GM19025 (cell line): ENCODE results near the gene EXOC3.
A peak's percentile ranks its signal among the peaks of the same experiment; 100 is the strongest.
"Not testable (repeated sequence)": the region's sequence is repeated elsewhere in the genome, so short reads cannot be mapped to it uniquely, and the experiment has no call there.

ENCODE experiments used
- ATAC-seq: cut with Tn5 transposase; IDR thresholded peaks from one replicate; pipeline ENCODE4 v1.9.1; 2021; ENCODE audit warnings: mild to moderate bottlenecking, low read depth, moderate library complexity; ENCODE audit not compliant: unreplicated experiment

Gene EXOC3

DNA sequence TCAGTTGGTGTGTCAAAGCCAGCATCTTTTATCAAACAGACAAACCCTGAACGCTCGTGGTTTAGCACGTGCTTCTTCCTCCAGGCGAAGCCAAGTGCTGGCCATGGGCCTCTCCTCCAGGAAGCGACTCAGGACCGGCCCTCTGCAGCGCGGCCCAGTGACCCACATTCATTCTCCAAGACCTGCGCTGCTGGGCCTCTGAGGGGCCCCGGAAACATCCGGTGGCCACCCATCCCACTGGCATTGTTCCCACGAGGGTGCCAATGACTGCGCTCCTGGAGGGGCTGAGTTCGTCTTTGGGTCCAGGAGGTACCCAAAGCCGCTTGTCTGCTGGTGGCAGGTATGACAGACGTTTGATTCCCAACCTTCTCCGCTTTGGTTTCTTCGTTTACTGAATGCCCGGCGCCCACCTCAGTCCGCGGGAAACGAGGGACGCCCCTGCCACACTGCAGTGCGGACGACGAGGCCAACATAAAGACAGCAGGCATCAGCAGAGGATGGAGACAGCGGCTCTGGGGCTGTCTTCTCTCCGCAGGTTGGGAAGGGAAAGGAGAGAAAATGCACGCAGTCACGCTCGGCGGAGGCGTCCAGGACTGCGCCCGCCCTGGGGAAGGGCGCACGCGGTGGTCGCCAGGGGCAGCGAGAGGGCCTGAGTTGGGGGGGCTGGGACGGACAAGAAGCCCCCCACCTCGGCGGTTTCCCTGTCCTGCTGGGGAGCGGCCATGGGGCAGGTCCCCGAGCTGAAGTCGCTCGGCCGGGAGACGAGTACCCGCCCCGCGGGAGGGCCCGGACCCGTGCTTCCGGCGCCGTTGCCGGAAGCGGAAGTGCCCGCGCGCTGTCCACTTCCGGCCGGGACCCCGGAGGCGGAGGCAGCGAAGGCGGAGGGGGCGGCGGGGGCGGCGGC lies at the start of gene EXOC3:
EXOC3 (plus strand) TSS at position 842 of the 904 bp plus-strand sequence. CDS start 3,030 bp downstream, outside the sequence.
- ATAC-seq, result peak; percentile 85

DNA sequence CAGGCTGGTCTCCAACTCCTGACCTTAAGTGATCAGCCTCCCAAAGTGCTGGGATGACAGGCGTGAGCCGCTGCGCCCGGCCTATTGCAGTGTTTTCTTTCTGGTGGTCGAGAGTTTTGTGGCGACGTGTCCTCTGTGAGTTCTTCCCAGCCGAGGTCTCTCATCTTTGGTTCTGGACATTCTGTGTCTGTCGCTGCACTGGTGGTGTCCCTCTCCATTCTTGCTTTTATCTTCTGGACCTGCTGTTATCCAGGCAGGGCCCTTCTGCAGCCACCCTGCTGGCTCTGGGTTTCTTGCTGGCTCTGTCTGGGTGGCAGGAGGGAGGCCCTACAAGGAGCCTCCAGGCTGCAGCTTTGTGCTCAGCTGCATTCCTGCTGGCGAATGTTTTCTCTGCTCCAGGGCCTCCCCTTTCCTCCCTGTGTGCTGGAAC lies 49.1 kb upstream of the EXOC3 start:
- ATAC-seq, result no peak

DNA sequence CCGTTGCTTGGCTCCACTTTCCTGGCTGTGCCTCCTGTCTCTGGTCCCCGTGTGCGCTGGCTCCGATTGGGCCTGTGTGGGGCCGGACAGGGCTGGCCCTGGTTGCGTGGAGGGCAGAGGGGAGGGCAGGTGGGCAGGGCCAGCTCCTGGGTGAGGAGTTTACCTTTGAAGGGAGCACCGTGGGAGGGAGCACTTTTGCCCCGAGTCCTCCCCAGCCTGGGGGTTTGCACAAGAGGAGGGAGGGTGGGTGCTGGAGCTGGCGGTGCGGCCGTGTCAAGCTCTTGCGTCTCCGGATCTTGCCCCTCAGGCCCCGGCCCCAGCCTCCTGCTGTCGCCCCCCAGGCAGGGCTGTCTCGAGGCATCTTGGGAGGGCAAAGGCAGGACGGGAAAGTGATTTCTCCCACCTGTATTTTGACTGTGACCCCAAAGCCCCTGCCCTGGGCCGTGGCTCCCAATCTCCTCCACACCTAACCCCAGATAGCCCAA lies 48.3 kb upstream of the EXOC3 start:
- ATAC-seq, result no peak

DNA sequence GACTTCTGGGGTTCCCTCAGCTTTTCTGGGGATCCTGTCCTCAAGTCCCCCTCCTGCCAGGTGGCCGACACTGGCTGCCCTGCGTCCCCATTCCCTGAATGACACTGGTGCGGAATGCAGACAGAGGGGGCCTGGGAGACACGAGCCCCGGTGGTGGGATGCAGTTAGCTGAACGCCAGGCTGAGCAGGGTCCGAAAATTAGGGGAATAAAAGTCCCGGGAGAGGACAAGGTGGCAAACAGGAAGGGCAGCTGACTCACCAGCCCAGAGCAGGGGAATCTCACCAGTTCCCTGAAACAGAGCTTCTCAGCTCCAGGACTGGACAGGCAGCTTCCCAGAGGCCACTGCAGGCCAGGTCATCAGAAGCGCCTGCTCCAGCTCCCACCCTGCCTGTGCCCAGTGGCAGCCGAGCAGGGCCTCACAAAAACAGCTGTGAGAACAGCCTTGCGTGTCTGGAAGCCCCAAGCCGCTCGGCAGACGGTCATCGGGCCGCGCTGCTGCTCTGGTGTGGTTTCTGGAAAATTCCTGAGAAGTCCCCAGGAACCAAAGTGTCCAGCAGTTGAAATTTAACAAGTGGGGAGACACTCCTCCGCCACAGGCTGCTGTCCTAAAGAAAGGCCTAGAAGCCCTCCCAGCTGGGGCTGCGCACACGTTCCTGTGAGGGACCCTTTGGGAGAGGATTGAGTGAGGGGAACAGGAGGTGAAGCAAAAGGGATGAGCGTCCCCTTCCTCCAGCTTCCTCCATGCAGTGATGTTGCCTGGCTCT lies 47.6 kb upstream of the EXOC3 start:
- ATAC-seq, result no peak

DNA sequence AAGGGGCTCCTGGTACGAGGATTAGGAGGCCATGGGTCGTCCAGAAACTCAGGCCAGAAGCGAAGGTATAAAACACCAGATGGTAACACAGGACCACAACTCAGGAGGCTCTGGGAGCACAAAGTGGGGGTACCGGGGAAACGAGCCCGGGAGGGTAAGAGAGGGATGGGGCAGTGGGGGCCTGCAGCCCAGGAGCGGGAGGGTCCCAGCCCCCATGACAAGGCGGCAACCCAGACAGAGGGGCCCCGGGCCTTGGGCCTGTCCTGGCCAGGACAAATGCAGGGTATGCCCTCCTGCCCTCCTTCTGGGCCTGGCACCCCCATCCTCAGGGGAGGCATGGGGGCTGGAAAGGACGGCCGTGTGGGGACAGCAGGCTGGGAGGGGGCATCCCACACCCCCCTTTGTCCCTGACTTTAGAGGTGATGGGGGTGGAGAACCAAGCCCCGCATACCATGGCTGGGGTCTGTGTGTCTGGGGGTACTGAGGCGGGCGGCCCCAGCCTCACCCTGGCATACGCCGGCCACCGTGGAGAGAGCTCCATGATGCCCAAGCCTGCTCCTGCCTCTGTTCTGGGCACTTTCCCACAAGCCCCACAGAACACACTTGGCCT lies 47.0 kb upstream of the EXOC3 start:
- no peak for ATAC-seq

DNA sequence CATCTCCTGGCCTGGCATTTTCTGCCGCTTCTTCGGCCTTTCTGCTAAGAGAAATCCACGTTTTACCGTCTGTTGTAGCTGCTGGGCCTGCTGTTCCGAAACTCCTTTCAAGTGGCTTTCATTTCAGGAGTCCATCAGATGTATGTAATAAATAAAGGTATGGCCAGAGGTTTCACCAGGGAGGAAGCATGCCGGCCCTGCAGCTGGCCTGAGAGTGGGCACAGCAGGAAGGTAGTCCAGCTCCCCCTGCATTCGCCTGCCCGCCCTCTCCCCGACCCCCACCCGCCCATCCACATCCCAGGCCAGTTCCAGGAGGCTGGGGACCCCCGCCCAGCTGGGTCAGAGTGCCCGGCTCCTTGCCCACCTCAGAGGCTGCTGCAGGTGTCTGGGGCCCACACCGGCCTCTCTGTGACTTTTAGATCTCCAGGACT lies 46.4 kb upstream of the EXOC3 start:
- ATAC-seq, result no peak

DNA sequence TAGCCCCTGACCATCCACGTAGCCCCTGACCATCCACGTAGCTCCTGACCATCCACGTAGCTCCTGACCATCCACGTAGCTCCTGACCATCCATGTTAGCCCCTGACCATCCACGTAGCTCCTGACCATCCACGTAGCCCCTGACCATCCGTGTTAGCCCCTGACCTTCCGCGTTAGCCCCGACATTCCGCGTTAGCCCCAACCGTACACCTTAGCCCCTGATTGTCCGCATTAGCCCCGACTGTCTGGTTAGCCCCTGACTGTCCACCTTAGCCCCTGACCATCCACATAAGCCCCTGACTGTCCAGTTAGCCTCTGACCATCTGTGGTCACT lies 44.9 kb upstream of the EXOC3 start:
- not testable (repeated sequence) for ATAC-seq

DNA sequence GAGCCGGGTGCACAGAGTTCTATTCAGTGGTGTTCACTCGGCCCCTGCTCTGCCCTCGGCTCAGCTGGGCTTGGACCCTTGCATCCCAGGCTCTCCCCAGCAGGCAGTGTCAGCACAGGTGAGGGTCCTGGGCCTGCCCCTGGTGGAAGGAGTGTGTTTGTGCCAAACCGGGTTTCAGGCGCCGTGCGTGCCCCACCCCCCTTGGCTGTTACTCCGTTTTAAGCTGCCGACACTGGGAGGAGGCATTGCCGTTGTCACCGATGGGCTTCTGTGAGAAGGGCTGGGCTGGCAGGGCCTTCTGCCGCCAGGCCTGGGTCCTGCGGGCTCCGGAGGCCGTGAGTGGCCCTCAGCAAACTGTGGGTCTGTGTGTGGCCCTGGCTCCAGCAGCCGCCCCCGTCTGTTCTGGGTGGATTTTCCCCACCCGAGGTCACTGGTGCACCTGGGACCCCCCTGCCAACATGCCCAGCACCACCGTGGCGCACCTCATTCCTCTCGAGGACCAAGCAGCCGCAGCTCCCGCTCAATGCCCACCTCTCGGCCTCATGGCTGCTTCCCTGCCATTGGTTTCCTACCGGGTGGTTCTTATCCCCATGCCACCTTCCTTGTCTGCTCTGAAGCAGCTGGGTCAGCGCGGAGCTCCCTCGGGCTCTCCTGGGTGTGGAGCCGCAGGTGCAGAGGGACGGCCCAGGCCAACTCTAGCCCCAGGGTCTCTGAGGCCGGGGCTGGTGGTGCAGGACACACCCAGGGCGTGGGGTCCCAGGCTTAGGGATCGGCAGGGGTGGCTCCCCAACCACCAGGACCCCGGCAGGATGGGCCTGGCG lies 44.3 kb upstream of the EXOC3 start:
- ATAC-seq, result no peak

DNA sequence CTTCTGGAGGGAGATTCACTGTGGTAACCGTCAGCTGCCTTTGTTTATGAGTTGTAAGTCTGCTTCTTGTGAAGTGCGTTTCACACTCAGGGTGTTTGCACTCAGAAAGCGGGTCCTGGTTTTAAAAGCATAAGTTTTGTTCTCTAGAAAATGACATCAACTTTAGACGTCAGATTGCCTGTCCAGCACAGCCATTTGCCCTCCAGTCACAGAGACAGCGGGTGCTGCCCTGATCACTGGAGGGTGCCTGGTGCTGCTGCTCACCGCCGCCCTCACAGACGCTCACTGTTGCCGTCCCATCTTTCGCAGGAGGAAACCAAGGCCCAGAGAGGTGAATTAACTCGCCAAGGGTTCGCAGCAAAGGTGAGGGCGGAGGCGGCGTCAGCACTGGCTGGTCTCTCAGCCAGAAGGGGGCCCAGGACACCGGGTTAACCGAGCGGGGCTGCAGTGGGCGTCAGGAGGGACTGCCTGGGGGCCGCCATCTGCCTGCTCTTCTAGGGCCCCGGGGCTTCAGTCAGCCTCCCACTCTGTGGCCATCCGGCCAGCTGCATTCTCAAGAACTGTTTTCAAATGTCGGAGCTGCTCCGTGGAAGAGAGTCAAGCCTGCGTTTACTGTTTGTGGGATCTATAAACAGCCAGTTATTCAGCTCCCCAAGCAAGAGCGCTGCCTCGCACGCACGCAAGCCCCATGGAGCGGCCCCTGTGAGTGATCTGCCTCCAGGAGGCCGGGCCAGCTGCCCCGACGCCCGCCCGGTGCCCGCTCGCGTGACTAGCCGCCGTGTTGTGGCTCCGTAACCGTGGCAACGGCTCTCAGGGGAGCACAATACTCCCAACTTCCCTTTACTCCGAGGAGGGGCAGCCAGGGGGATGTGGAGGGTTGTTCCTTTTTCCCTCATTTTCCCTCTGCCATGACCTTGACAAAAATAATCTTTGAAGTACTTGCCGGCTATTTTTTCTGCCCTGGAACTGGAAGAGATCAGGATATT lies 43.4 kb upstream of the EXOC3 start:
- peak; percentile 69 for ATAC-seq

DNA sequence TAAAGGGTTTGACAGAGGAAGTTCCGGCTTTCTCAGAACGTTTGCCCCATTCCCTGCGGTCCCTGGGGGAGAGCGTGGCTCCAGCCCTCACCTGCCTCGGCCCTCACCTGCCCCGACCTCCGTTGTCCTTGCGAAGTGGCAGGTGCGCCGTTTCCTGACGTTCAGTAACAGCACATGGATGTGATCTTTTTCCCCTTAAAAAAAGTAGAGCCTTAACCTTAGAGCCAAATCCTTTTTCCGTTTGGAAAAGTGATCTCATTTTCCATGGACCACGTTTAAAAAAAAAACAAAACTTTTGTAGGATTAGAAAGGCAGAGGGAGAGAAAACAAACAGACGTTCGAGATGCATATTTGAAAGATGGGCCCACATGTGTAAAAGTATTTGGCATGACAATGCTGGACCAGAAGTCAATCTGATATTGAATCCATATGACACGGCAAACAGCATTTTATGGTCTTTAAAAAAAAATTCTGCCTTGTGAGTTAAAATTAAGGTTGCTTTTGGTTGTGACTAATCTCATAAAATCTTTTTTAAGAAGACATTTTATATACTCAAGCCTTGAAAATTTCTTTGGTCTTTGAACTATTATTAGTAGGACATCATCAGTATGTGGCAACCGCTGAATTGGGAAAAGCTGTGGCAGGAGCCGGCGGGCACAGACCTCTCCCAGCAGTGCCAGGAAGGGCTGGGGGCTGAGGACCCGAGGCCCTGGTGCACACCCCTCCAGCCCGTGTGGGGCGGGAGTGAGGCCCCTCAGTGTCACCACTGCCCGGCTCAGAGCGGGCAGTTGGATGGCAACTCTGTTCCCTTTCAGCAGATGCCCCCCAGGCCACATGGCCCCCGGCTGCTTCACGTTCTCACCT lies 42.5 kb upstream of the EXOC3 start:
- ATAC-seq, result peak; percentile 21

DNA sequence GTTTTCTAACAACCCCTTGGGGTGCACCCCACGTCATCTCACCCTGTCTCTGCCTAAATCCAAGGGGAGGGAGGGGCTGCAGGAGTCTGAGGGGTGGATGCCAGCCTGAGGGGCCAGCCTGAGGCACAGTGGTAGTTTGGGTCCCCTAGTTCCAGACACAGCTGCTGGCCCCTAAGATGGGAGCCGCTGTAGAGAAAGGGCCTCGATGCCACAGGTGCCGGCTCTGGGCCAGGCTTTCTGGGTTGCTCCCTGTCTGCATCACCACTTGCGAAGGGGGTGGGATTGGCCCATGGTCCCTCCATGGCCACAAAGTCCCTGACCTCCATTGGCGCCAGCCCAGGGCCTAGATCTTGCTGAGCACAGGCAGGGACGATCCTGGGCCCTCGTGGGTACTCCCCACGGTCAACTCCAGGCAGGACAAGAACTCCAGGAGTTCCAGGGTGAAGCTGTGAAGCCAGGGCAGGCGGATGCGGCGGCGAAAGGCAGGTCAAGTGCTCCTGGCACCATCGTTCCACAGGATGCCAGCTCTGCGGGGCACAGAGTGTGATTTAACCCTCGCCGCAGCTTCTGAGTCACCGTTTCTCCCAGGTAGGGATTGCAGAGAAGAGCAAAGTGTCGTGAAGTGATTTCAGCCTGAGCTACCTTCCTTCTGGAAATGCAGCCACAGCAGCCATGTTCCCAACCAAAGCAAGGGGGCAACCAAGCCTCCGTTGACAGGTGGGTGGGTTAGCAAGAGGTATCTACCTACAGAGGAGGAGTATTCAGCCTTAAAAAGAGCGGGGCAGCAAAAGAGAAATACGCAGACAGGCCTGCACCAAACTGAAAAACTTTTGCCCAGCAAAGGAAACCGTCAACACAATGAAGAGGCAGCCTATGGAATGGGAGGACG lies 41.6 kb upstream of the EXOC3 start:
- ATAC-seq, result no peak

DNA sequence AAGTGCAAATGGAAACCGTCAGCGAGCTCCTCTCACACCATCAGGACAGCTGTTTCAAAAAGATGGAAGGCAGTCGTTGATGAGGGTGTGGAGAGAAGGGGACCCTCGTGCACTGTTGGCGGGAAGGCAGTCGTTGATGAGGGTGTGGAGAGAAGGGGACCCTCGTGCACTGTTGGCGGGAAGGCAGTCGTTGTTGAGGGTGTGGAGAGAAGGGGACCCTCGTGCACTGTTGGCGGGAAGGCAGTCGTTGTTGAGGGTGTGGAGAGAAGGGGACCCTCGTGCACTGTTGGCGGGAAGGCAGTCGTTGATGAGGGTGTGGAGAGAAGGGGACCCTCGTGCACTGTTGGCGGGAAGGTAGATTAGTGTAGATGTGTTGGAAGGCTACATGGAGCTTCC lies 40.8 kb upstream of the EXOC3 start:
- ATAC-seq, result not testable (repeated sequence)

DNA sequence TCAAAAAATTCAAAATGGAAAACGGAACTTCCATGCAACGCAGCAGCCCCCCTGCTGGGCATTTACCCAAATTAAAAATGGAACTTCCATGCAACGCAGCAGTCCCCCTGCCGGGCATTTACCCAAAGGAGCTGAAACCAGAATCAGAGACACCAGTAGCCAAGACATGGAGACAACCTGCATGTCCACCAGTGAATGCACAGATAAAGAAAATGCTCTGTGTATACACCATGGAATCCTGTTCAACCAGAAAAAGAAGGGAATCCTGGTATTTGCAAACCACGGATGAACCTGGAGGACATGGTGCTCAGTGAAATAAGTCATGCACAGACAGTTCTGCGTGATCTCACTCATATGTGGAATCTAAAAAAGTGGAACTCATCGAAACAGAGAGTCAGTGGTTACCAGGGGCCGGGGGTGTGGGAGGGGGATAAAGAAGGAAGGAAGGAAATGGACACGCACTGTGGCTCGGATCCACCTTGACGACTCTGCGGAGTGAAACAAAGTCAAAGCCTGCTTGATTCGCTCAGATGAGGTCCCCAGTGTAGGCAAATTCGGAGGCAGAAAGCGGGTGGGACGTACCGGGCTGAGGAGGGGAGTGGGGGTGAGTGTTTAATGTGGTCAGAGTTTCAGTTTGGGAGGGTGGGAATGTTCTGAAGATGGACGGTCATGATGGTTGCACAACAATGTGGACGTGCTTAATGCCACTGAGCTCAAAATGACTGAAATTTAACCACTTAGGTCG lies 40.2 kb upstream of the EXOC3 start:
- no peak for ATAC-seq

DNA sequence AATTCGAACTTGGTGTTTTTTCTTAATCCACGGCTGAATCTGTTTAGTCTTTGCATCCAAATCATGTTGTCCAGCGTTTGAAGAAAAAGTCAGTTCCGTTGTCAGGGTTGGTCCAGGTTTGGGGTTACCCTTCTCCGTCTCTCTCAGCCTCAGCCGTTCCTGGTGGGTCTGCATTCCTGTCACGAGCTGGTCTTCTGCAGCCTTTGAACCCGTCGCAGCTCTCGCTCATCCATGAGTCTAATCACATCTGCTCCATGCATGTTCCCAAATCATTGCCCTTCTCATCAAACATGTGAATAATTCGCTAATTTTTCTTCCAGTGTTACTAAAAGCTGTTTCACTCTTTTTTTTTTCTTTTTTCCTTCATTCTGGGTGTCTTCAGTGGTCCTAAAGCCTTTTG lies 39.0 kb upstream of the EXOC3 start:
- no peak for ATAC-seq

DNA sequence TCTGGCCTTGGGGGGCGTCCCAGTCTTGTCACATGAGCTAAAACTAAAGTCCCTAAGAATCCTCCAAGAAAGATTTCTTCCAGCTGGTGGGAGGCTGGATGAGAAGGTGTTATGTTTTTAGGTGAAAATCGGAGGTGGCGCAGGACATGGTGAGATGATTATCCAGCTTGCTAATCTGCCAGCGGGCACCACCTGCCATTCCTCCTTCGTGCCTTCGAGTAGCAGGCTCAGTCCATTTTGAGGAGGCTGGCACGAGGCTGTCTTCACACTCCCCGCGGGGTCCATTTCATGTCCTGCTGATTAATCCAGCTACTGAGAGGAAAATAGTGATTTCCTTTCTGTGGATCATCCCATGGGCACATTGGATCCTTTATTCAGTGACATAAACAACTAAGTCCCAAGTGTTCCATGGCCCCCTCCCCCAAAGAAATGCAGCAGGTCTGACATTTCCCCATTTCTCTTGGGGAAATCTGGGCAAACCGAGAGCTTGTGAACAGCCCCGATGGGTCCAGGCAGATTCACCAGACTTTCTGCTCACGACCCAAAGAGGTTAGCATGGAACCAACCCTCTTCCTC lies 38.2 kb upstream of the EXOC3 start:
- no peak for ATAC-seq

DNA sequence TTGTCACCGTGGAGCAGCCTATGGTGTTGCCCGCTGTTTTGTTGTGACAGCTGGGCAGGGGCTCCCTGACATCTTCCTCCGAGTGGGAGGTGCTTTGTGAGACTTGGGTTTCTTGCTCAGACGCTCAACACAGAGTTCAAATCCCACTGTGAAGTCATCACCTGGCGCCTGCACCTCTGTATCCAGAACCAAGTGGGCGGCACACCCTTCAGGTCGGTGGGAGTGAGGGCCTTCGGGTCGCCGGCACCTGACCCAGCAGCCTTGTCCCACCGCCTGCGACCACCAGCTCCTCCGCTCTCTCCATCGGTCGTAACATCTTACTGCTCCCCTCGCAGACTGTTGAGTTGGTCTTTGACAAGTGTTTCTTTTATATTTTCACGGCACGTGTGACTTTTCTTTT lies 37.6 kb upstream of the EXOC3 start:
- no peak for ATAC-seq
